Activated gamma-delta T cell (primary cell): Measurements from ENCODE around the gene NKAPL.
"Not testable (repeated sequence)": the region's sequence is repeated elsewhere in the genome, so short reads cannot be mapped to it uniquely, and the experiment has no call there.

Source experiments
- DNase-seq: peaks from one replicate; lab custom pipeline; 2025; lab: John Stamatoyannopoulos, UW

NKAPL gene

DNA sequence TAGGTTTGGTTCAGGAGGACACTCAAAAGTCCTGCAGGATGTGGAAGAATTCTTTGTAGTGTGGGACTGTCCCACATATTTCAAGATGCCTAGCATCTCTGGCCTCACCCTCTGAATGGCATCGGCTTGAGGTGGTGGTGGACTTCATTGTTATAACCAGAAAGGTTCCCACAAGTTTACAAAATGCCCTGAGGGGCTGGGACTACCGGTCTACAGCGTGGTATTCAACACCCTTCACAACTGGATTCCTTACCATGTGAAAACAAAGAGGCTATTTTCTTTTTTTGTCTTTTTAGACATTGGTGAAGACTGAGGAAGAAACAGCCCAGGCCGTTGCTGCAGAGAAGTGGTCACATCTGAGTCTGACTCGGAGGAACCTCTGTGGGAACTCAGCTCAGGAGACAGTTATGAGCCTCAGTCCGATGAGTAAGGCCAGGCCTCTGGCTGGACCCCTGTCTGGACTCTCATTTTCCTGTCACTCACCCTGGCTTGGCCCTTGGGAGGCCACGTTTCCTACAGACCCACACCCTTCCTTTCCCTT lies 37.5 kb downstream of the NKAPL start:
- no peak for DNase-seq

DNA sequence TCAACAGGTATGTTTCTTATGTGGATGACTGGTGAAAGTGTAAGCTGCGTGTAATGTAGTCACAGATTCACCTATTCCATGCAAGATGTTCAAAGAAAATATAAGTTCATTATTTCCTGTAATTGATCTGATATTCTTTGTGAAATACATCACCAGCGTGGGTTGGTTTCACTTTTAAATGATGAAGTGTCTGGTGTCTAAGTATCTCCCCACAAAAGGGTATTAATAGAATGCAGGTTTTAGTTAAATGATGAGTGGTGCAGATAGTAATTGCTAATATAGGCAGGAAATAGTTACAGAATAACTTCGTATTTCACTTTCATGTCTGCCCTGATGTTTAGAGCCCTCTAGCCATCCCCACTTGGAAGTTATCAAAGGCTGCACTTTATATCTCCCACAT lies 44.5 kb downstream of the NKAPL start:
- DNase-seq = no peak

DNA sequence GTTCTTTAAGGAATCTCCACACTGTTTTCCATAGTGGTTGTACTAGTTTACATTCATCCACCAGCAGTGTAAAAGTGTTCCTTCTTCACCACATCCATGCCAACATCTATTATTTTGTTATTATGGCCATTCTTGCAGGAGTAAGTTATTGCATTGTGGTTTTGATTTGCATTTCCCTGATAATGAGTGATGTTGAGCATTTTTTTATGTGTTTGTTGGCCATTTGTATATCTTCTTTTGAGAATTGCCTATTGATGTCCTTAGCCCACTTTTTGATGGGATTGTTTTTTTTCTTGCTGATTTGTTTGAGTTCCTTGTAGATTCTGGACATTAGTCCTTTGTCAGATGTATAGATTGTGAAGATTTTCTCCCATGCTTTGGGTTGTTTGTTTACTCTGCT lies 47.3 kb downstream of the NKAPL start:
- not testable (repeated sequence) for DNase-seq
